Fibroblast of mammary gland (primary cell): ENCODE results near the gene ETV6.
"Not testable (repeated sequence)": the region's sequence is repeated elsewhere in the genome, so short reads cannot be mapped to it uniquely, and the experiment has no call there.

Source experiments
- DNase-seq: peaks from one replicate; pipeline ENCODE4 v3.0.0-alpha.2; 2010; ENCODE audit warnings: low read depth
- H3K4me3 ChIP-seq: 2 replicates; pipeline ENCODE4 v1.5.1; 2011; ENCODE audit warnings: low read depth, mild to moderate bottlenecking, low read length, moderate library complexity; ENCODE audit not compliant: control insufficient read depth
- TF ChIP-seq, protein P1 (sequence below): conservative IDR thresholded peaks from 2 replicates; pipeline ENCODE4 v1.5.1; 2011; ENCODE audit warnings: low read depth, low read length, inconsistent platforms; ENCODE audit not compliant: control insufficient read depth, insufficient read depth

Gene ETV6

DNA sequence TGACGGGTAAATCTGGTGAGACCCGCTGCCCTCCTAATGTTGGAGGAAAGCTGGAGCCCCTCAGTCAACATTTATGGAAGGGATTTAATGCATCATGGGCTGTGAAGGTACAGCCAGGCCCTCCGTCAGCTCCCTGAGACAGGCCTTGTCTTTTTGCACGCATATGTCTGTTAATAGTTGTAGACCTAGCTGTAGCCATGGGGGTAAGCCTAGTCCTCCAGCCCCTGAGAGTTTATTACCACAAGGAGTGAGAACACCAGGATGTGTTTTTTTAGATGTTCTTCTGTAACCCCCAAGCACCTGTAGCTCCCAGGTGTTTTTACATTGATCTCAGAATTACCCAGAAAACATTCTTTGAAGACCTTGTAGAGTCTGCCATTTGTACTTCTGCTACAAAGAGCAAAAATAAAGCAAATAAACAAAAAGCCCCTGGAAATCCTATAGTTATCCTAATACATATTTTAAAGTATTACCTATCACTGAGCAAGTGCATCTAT is 25.5 kb downstream of the ETV6 start:
- TF ChIP-seq, protein P1, sequence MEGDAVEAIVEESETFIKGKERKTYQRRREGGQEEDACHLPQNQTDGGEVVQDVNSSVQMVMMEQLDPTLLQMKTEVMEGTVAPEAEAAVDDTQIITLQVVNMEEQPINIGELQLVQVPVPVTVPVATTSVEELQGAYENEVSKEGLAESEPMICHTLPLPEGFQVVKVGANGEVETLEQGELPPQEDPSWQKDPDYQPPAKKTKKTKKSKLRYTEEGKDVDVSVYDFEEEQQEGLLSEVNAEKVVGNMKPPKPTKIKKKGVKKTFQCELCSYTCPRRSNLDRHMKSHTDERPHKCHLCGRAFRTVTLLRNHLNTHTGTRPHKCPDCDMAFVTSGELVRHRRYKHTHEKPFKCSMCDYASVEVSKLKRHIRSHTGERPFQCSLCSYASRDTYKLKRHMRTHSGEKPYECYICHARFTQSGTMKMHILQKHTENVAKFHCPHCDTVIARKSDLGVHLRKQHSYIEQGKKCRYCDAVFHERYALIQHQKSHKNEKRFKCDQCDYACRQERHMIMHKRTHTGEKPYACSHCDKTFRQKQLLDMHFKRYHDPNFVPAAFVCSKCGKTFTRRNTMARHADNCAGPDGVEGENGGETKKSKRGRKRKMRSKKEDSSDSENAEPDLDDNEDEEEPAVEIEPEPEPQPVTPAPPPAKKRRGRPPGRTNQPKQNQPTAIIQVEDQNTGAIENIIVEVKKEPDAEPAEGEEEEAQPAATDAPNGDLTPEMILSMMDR = no peak
- DNase-seq = no peak
- H3K4me3 ChIP-seq = no peak overlapping the region

DNA sequence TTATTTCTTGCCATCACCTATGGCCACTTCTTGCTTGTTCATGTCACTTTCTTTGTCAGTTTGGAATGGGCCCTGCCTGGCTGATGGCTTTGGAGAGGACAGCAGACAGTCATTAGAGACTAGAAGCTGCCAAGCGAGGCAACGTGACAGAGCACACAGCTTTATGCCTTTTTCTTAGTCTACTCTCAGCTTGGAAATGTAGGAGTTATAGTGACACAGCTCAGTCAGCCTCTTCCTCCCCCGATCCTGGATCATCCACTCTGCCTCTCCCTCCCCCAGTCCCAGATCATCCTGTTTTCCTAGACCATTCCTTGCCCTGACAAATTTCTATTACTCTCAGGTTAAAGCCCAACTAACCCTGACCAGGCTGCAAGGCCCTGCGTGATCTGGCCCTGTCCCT is 26.6 kb downstream of the ETV6 start:
- TF ChIP-seq, protein P1 = no peak
- no peak overlapping the region for H3K4me3 ChIP-seq
- no peak for DNase-seq

DNA sequence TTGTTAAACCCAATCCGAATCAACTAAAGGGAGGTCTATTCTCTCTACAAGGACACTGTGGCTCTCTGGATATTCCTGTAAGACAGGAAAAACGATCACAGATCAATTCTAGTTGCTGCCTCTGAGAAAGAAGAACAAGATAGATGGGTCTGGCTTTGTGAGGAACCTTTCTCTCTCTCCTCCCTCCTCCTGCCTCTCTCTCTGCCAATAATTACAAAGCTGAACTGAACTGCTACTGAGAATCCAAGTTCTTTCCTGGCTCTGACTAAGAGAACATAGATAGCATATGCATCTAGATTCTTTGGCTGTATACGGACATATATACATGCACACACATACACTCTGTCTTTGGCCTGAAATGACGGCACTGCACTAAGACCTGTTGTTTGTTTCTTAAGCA is 27.6 kb downstream of the ETV6 start:
- no peak for DNase-seq
- TF ChIP-seq, protein P1 = no peak
- no peak overlapping the region for H3K4me3 ChIP-seq

DNA sequence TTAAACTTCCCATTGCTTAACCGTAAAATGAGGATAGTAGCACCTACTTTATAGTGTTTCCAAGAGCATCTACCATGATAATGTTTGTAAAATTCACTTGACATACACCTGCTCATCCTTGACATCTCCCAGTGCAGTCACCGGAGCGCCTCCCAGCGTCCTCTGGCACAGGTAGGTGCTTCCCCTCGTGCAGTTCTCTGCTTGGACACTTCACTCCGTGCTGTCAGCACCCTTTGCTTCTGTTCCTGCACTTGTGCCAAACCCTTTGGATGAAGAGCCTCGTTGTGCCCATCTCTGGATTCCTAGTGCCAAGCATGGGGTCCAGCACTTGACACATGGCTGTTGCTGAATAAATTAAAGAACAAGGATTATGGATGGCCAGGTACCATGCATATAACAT is 28.3 kb downstream of the ETV6 start:
- no peak overlapping the region for H3K4me3 ChIP-seq
- DNase-seq = no peak
- TF ChIP-seq, protein P1 = no peak

DNA sequence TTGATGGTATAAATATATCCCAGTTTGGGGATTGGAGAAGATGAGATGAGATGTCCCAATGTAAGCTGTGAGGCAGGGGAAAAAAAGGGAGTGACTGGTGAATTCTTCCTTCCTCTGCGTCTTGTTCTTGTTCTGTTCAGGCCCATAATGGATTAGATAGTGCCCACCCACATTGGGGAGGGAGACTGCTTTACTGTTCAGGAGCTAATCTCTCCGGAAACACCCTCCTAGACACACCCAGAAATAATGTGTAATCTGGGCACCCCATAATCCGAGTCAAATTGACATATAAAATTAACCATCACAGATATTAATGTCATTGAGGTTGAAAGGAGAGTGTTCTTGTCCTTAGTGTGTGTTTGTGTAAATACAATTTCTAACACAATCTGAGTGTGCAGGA is 29.3 kb downstream of the ETV6 start:
- H3K4me3 ChIP-seq = no peak overlapping the region
- TF ChIP-seq, protein P1 = no peak
- DNase-seq = no peak

DNA sequence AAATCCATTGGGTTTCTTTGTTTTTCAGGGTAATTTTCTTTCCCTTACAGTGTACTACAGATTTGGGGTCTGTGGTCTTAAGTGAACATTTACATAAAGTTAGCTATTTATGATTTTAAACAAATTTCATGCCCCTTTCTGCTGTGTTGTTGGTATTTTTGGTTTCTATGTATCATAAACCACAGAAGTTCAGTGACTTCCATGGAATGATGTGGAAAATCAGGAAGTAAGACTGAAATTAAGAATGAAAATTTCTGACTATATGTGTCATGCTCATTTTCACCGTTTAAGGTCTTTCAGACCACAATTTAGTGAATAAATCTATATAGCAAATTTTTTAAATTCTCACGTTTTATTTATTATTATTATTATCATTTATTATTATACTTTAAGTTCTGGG is 31.7 kb downstream of the ETV6 start:
- no peak overlapping the region for H3K4me3 ChIP-seq
- TF ChIP-seq, protein P1 = no peak
- DNase-seq = no peak

DNA sequence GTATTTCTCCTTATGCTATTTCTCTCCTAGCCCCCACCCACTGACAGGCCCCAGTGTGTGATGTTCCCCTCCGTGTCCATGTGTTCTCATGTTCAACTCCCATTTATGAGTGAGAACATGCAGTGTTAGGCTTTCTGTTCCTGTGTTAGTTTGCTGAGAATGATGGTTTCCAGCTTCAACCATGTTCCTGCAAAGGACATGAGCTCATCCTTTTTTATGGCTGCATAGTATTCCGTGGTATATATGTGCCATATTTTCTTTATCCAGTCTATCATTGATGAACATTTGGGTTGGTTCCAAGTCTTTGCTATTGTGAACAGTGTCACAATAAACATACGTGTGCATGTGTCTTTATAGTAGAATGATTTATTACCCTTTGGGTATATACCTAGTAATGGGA is 32.2 kb downstream of the ETV6 start:
- not testable (repeated sequence) for H3K4me3 ChIP-seq, DNase-seq
